ENCODE data around the gene STK24.
A peak's percentile ranks its signal among the peaks of the same experiment; 100 is the strongest.

Gene STK24

DNA sequence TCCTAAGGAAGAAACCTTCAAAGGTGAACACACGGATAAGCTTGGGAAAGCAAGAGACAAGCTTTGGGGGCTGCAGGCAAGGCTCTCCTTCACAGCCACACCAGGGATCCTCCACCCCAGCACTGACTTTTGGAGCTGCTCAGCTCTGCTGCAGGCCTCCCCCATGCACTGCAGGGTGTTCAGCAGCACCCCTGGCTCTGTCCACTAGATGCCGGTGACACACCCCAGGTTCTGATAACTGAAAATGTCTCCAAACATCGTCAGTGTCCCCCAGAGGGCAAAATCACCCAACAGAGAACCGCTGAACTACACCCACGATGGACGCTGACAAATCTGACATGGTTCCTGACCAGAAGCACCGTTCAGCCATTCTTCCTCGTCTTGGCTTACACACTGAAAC, 90.5 kb downstream of the STK24 start:
- DNase-seq = no peak

DNA sequence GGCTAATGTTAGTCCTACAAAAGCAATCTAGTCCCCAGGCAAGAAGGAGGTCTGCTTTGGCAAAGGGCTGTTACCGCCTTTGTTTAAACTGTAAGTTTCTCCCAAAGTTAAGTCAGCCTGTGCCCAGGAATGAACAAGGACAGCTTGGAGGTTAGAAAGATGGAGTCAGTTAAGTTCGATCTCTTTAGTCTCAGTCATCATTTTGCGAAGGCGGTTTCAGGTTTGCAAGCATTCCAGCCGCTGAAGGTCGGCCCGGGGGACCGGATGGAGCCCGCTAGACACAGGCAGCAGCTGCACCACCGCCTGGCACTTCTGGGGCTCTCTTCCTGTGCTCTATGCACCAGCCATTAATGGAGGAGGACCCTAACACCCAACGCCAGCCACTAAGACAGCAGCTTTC, 91.3 kb downstream of the STK24 start:
- no peak for DNase-seq

DNA sequence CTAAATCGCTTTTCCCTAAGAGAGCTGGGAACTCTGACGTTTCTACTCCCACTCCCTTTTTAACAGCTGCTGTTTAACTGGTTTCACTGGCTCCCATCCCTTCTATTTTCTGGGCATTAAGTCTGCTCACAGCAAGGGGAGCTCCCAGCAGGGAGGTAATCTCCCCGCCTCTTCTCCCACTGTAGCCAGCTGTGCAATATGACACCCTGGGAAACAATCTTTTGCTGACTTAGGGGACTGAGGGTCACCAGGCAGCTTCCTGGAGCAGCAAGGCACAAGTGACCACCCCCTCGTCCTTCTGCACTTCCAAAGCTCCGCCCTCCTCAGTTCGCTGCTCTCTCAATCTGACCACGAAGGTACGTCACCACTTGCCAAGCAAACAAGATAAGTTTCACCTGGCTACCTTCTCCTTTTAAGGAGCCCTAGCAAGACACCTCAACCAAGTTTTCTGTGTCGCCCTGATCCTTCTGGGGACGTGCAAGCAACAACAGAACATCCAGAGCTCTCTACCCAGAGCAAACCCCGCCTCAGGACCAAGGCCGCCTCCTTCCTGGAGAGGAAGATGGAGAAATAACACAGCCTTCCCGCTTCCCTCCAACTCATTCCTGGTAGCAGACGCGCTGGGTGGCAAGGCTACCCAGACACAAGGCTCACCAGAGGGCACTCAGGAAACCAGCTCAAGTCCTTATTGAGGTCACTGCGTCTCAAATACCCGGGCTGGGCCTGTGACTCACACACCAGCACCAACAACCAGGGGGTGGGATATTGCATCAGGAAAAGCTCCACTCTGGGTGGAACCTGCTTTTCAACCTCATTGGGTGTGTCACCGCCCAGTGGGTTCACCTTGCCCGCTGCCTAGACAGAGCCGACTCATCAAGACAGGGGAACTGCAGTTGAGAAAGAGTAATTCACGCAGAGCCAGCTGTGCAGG, 92.4 kb downstream of the STK24 start:
- peak; percentile 25 to 74 for DNase-seq

- DNase-seq = no peak
Observed at GRCh38 chr13:98483601-98484288, 93.2 kb downstream of the STK24 start.

DNA sequence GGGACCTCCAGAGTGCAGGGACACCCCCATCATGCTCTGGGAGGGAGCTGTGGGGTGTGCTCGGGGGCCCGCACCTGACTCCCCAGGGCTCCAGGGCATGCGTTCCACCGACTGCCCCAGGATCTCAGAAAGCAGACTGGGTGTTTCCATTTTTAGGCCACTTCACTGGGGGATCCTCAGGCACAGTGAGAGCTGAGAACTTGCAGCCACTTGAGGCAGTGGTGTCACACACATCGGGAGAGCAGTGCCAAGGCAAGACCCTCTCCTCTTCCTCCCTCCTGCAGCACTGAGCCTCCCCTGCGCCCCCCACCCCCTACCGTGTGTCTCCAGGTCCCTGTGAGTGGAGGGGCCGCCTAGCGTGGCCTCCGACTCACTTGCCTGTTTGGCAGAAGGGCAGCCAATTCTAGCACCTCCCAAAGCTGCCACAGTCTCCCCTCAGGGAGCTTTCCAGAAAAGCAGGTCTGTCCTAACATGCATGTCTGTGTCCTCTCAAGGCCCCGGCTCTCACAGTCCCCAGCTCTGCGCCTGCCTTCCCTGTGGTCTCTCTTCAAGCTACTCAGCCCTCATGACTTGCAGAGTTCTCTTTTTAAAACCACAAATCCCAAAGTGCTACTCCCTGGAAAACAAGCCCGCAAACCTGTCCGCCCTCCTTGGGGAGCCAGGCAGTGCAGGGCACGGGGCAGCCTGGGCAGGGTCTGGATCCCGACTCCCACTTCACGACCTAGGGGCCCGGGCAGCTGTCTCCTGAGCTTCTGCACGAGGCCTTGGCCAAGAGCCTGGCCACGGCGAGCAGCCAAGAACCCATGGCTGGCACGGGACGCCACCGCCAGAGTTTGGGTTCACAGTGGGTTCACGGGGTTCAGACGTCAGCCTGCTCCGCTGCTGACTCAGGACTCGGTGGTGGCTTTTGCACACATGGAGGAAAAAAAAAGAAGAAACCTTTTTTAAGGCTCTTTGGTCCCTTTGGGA, 94.1 kb downstream of the STK24 start:
- no peak for DNase-seq

- DNase-seq = no peak
Observed at GRCh38 chr13:98480915-98481877, 95.7 kb downstream of the STK24 start.

- DNase-seq = no peak
Observed at GRCh38 chr13:98479496-98480003, 97.4 kb downstream of the STK24 start.

DNA sequence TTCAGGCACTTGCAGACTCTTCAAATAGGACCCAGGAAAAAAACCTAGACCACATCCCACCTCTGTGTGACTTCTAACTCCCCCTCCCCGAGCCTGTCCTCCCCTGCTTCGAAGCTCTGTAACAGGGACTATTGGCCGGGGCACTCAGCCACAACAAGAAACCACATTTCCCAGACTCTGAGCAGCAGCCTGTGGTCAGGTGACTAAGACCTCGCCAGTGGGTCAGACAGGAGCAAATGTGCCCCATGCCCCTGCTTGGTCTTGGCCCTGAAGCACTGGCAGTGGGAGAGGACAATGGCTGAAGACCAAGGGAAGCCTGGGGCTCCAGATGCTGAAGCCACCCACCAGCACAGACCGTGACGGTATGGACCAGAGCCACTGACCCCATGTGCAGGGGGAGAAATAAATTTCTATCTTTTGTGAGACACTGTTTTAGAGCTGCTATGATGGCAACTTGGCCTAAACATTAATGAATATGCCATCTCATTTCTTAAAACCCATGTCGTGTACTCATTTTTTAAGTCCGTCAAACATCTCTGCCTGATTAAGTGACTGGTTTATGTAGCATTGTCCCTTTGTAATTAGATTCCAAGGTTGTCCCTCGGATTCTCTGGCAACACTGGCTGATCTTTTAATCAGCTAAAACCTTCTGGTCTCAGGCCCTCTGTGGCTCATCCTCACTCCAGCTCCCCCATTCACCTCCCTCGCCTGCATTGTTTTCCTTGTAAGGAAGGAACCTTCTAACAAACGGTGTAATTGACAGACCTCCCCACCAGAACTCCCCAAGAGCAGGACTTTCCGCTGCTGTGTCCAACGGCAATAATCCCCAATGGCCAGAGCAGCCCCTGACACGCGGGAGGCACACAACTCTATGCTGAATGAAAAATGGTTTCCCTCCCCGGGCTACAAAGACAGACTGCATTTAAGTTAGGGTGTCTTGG, 98.4 kb downstream of the STK24 start:
- DNase-seq = no peak

DNA sequence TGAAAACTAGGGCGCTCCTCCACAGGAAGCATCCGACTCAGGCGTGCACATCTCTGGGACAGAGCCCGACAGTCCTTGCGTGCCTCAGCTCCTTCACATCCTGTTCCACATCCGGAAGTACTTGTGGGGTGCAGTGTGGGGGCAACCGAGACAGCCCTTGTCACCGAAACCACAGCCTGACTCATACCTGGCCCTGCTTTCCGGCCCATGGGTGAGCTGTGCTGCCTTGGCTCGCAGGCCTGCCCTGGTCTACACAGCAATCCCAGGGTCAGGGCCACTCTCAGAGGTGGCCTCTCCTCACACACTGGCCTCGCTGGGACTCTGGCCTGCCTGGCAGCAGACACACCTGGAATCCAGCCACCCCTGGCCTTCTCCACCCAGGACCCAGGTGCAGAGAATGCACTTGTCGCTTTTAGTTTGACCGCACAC, 100.4 kb downstream of the STK24 start:
- DNase-seq = peak; percentile 73 to 92

- peak; percentile 28 to 43 for DNase-seq
Observed at GRCh38 chr13:98476106-98476505, 100.8 kb downstream of the STK24 start.

DNA sequence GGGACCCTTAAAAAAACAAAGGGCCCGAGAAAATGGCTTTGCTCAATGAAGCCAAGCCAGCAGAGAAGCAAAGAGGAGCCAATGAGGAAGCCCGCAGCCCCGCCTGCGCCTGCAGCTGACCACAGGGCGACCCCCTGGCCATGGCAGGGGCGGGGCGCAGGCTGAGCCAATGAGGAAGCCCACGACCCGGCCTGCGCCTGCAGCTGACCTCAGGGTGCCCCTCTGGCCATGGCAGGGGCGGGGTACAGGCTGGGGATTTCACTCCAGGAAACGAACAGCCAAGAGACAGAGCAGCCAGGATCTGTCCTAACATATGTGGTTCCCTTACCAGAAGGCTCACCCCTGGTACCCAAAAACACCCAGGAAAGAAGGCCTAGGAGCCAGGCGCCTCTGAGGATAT, 101.4 kb downstream of the STK24 start:
- DNase-seq = no peak

GRCh38 chr13:98474761-98475160, 102.1 kb downstream of the STK24 start:
- no peak for DNase-seq

GRCh38 chr13:98474292-98474691, 102.6 kb downstream of the STK24 start:
- no peak for DNase-seq

GRCh38 chr13:98473788-98474144, 103.1 kb downstream of the STK24 start:
- DNase-seq = no peak

DNA sequence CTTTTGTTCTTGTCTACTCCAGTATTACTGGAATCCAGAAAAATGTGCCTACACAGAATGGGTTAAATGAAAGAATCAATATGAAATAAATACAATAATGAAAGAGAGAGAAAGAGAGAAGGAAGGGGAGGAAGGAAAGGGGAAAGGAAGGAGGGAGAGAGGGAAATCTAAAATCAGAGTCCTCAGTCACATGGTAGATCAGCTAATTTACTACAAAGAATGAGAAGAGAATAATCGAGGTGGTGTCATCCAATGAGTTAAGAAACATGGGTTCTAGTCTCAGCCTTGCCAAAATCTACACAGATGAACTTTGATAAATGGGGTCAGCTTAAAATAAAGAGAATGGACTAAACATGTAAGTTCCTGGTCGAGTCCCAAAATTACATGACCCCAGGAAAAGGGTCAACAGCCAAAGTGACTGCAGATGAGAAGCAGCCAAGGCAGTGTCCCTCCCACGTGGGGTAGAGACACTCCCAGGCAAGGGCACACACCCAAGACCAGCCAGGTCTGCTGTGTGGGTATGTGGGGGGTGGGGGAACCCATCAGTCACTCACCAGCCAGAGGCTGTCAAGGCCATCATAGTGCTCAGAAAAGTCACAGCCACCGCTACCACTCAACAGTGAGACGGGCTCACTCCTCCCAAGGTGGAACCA, 103.6 kb downstream of the STK24 start:
- no peak for DNase-seq

DNA sequence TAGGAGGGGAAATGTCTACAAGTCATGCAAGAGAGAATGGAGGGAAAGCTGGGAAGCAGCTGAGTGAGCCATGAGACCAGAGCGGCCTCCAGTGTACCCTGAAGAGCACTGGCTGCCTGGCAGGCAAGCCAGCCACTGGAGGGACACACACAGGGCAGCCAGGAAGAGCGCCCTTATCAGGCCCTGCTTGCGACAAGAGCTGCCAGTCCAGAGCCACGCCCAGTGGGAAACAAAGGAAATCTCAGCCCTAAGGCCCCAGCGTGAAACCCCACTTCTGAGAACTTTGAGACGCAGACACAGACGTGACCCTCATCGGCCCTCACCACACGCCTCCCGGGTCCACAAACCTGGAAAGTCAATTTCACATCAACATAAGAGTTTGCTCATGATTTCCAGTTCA, 105.0 kb downstream of the STK24 start:
- no peak for DNase-seq

- no peak for DNase-seq
Observed at GRCh38 chr13:98470920-98471319, 106.0 kb downstream of the STK24 start.

DNA sequence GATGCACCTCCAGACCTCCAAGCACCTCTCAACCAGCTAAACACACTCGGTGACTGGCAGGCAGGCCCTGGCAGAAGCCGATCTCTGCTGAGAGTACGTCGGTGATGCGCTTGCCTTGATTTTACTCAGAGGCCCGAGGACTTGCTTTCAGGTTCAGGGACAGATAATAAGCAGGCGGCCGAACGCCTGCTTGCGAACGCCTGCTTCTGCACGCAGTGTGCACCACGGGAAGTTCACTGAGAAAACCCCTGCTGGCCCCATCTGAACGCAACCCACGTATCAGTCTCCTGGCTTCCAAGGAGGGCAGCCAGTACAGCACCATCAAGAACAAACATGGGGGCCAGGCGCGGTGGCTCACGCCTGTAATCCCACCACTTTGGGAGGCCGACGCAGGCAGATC, 108.0 kb downstream of the STK24 start:
- no peak for DNase-seq

- no peak for DNase-seq
Observed at GRCh38 chr13:98468361-98468760, 108.5 kb downstream of the STK24 start.
